Keratinocyte (primary cell): Measurements from ENCODE around the gene ANXA5. TPM values are rescaled to one million over a fixed set of nuclear protein-coding genes. Genes with fewer than 3 reads are reported as not detected.

ENCODE experiments used
- DNase-seq: peaks from one replicate; pipeline ENCODE4 v3.0.0-alpha.2; 2011; ENCODE audit warnings: low read depth, missing footprints, low spot score
- FAIRE-seq: peaks from 2 replicates; lab custom pipeline; 2011; peaks lifted over from hg19 to GRCh38; lab: Jason Lieb, UNC
- H2AFZ ChIP-seq: 2 replicates; pipeline ENCODE4 v1.6.0; 2012; ENCODE audit warnings: low read length, control low read depth, inconsistent platforms; ENCODE audit not compliant: control insufficient read depth
- H3K27ac ChIP-seq: 2 replicates; pipeline ENCODE4 v1.5.1; 2011; ENCODE audit warnings: low read length; ENCODE audit not compliant: control insufficient read depth, insufficient read depth
- H3K27me3 ChIP-seq: 3 replicates; pipeline ENCODE4 v1.6.0; 2011; ENCODE audit warnings: low read length; ENCODE audit not compliant: control insufficient read depth, insufficient read depth; ENCODE audit errors: extremely low read depth
- H3K36me3 ChIP-seq, 2 experiments: 2 replicates in 1 of 2; 3 replicates in 1 of 2; pipeline ENCODE4 v1.5.1; 2011; ENCODE audit warnings: low read length in 2 of 2, mild to moderate bottlenecking in 1 of 2; ENCODE audit not compliant: control insufficient read depth in 2 of 2, insufficient read depth in 2 of 2; ENCODE audit errors: extremely low read depth in 1 of 2
- H3K4me1 ChIP-seq: 3 replicates; pipeline ENCODE4 v1.5.1; 2011; ENCODE audit warnings: low read length; ENCODE audit not compliant: control insufficient read depth, insufficient read depth; ENCODE audit errors: extremely low read depth
- H3K4me2 ChIP-seq: 3 replicates; pipeline ENCODE4 v1.6.0; 2011; ENCODE audit warnings: low read depth, low read length; ENCODE audit not compliant: control insufficient read depth, insufficient read depth; ENCODE audit errors: extremely low read depth
- H3K4me3 ChIP-seq, 3 experiments: fragments of 200-600 bp in 1 of 3; sonication (generic) in 1 of 3; 2 replicates in 2 of 3; 3 replicates in 1 of 3; pipeline ENCODE4 v1.5.1; 2011 to 2016; ENCODE audit warnings: low read length in 3 of 3, mild to moderate bottlenecking in 3 of 3, control low read depth in 2 of 3, inconsistent platforms in 1 of 3, low read depth in 1 of 3, mixed read lengths in 1 of 3, mixed run types in 1 of 3, moderate library complexity in 1 of 3; ENCODE audit not compliant: control insufficient read depth in 2 of 3, insufficient read depth in 2 of 3; ENCODE audit errors: extremely low read depth in 1 of 3
- H3K79me2 ChIP-seq: 2 replicates; pipeline ENCODE4 v1.6.0; 2012; ENCODE audit warnings: low read length; ENCODE audit not compliant: control insufficient read depth, insufficient read depth
- H3K9ac ChIP-seq: 3 replicates; pipeline ENCODE4 v1.6.0; 2011; ENCODE audit warnings: low read length; ENCODE audit not compliant: control insufficient read depth, insufficient read depth; ENCODE audit errors: extremely low read depth
- H3K9me1 ChIP-seq: 3 replicates; pipeline ENCODE4 v1.6.0; 2011; ENCODE audit warnings: low read length; ENCODE audit not compliant: control insufficient read depth, insufficient read depth; ENCODE audit errors: extremely low read depth
- H3K9me3 ChIP-seq: 2 replicates; pipeline ENCODE4 v1.5.1; 2012; ENCODE audit warnings: low read depth, low read length; ENCODE audit not compliant: control insufficient read depth
- H4K20me1 ChIP-seq: 3 replicates; pipeline ENCODE4 v1.6.0; 2011; ENCODE audit warnings: low read length; ENCODE audit not compliant: control insufficient read depth, insufficient read depth; ENCODE audit errors: extremely low read depth
- EZH2 ChIP-seq: IDR thresholded peaks from one replicate; pipeline ENCODE4 v1.6.1; 2012; ENCODE audit warnings: inconsistent platforms, mild to moderate bottlenecking, low read length, moderate library complexity
- dilution Hi-C: fragments of 300-500 bp; cut with MboI; formaldehyde crosslinking; loops from one replicate; pipeline ENCODE4 v1.7.0; 2020; ENCODE audit warnings: low sequenced_read_pairs; ENCODE audit not compliant: extremely low pct_ligation_motif_present
- polyA plus RNA-seq, 5 experiments: library from polyadenylated mRNA; depleted of rRNA in 3 of 5; stranded (reverse) in 3 of 5; stranded (forward) in 1 of 5; unstranded in 1 of 5; fragments of >200 nt; gene quantifications; 1 replicate in 1 of 5; 2 replicates in 3 of 5; 3 replicates in 1 of 5; pipeline versions ENCODE4 v1.2.1 to v1.2.3, GENCODE V29; 2011 to 2012; ENCODE audit warnings: missing spikeins in 2 of 5, low read depth in 1 of 5, low replicate concordance in 1 of 5
- TF ChIP-seq, protein P1 (sequence below), 3 experiments: IDR thresholded peaks in 1 of 3; conservative IDR thresholded peaks in 1 of 3; optimal IDR thresholded peaks in 1 of 3; 2 replicates in 2 of 3; 3 replicates in 1 of 3; pipeline versions ENCODE3 to v1.5.1; 2011; ENCODE audit warnings: low read length in 3 of 3, mild to moderate bottlenecking in 3 of 3, moderate library complexity in 2 of 3, control low read depth in 1 of 3, inconsistent platforms in 1 of 3; ENCODE audit not compliant: insufficient read depth in 2 of 3; ENCODE audit errors: extremely low read depth in 1 of 3

The ANXA5 gene
- polyA plus RNA-seq, 1 donor (not counting 4 experiments of a cell fraction or from before 2014, with no cell fraction given): 512 TPM

- no peak for FAIRE-seq
These were observed 45.2 kb downstream of the ANXA5 start for GRCh38 chr4:121651597-121651996.

GRCh38 chr4:121650741-121651140 is 46.0 kb downstream of the ANXA5 start:
- no peak for FAIRE-seq
- H3K36me3 ChIP-seq: no peaks in the 10 kb centered on the region
- TF ChIP-seq, protein P1, sequence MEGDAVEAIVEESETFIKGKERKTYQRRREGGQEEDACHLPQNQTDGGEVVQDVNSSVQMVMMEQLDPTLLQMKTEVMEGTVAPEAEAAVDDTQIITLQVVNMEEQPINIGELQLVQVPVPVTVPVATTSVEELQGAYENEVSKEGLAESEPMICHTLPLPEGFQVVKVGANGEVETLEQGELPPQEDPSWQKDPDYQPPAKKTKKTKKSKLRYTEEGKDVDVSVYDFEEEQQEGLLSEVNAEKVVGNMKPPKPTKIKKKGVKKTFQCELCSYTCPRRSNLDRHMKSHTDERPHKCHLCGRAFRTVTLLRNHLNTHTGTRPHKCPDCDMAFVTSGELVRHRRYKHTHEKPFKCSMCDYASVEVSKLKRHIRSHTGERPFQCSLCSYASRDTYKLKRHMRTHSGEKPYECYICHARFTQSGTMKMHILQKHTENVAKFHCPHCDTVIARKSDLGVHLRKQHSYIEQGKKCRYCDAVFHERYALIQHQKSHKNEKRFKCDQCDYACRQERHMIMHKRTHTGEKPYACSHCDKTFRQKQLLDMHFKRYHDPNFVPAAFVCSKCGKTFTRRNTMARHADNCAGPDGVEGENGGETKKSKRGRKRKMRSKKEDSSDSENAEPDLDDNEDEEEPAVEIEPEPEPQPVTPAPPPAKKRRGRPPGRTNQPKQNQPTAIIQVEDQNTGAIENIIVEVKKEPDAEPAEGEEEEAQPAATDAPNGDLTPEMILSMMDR (optimal IDR thresholded peaks at IDR 0.05 in 1 of 3, IDR thresholded peaks at IDR 0.05 in 1 of 3, conservative IDR thresholded peaks at IDR 0.05 in 1 of 3; ENCODE audit: extremely low read depth in 1 of 3, insufficient read depth in 2 of 3, low read length in 3 of 3): no peak
- no peak for TF ChIP-seq EZH2
- no peaks in the 10 kb centered on the region for H3K4me1 ChIP-seq
- no peak overlapping the region for H3K4me3 ChIP-seq
- no peaks in the 10 kb centered on the region for H3K27me3 ChIP-seq
- no peak overlapping the region for H2AFZ ChIP-seq
- no peak overlapping the region for H3K4me2 ChIP-seq
- no peaks in the 10 kb centered on the region for H3K79me2 ChIP-seq
- H3K9me1 ChIP-seq: no peaks in the 10 kb centered on the region
- H3K27ac ChIP-seq: no peak overlapping the region
- dilution Hi-C loops: no loop called here
- H3K9me3 ChIP-seq: no peaks in the 10 kb centered on the region
- no peaks in the 10 kb centered on the region for H4K20me1 ChIP-seq
- no peak for DNase-seq
- no peak overlapping the region for H3K9ac ChIP-seq

More at GRCh38 chr4:121651597-121651996, 45.2 kb downstream of the ANXA5 start:
- Histone ChIP-seq H3K9ac (no peak overlapping the region), H3K4me3 (no peak overlapping the region), H3K27me3 (no peaks in the 10 kb centered on the region), H3K9me1 (no peaks in the 10 kb centered on the region), H3K4me1 (no peaks in the 10 kb centered on the region), H2AFZ (no peak overlapping the region), H4K20me1 (no peaks in the 10 kb centered on the region), H3K79me2 (no peaks in the 10 kb centered on the region), H3K36me3 (no peaks in the 10 kb centered on the region), H3K27ac (no peak overlapping the region), H3K4me2 (no peak overlapping the region), H3K9me3 (no peaks in the 10 kb centered on the region)
- DNase-seq: no peak
- dilution Hi-C loops: no loop called here
- TF ChIP-seq, protein P1 (optimal IDR thresholded peaks at IDR 0.05 in 1 of 3, IDR thresholded peaks at IDR 0.05 in 1 of 3, conservative IDR thresholded peaks at IDR 0.05 in 1 of 3; ENCODE audit: extremely low read depth in 1 of 3, insufficient read depth in 2 of 3, low read length in 3 of 3): no peak
- TF ChIP-seq EZH2: no peak
